Measurements from ENCODE around the gene CCDC50.

- TF ChIP-seq, protein P1, sequence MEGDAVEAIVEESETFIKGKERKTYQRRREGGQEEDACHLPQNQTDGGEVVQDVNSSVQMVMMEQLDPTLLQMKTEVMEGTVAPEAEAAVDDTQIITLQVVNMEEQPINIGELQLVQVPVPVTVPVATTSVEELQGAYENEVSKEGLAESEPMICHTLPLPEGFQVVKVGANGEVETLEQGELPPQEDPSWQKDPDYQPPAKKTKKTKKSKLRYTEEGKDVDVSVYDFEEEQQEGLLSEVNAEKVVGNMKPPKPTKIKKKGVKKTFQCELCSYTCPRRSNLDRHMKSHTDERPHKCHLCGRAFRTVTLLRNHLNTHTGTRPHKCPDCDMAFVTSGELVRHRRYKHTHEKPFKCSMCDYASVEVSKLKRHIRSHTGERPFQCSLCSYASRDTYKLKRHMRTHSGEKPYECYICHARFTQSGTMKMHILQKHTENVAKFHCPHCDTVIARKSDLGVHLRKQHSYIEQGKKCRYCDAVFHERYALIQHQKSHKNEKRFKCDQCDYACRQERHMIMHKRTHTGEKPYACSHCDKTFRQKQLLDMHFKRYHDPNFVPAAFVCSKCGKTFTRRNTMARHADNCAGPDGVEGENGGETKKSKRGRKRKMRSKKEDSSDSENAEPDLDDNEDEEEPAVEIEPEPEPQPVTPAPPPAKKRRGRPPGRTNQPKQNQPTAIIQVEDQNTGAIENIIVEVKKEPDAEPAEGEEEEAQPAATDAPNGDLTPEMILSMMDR (IDR thresholded peaks at IDR 0.05): no peak
- no peak for TF ChIP-seq POLR2A (IDR thresholded peaks at IDR 0.05)
Measured at GRCh38 chr3:191385101-191385500, 55.9 kb downstream of the CCDC50 start.

Measured in adrenal gland (tissue), 5 donors.